ENCODE results near the gene MYO5B. TPM values are rescaled to one million over a fixed set of nuclear protein-coding genes. Genes with fewer than 3 reads are reported as not detected.
"Not testable (repeated sequence)": the region's sequence is repeated elsewhere in the genome, so short reads cannot be mapped to it uniquely, and the experiment has no call there.

The MYO5B gene
- total RNA-seq = under 0.01 and 0.87 TPM in 2 replicates

- peak in 1 of 2 donors; percentile 11 for DNase-seq (ENCODE audit: low read depth in 2 of 2)
Observed at GRCh38 chr18:50194631-50195532, at the start of gene MYO5B. Gene MYO5B (minus strand): TSS chr18:50195147. CDS start chr18:50194793, 354 bp downstream.

- not testable (repeated sequence) for DNase-seq (ENCODE audit: low read depth in 2 of 2)
Observed at GRCh38 chr18:50241768-50242167, 46.8 kb upstream of the MYO5B start.

- DNase-seq (ENCODE audit: low read depth in 2 of 2) = no peak
Observed at GRCh38 chr18:50240080-50240563, 45.2 kb upstream of the MYO5B start.

GRCh38 chr18:50232419-50232818 is 37.5 kb upstream of the MYO5B start:
- no peak for DNase-seq (ENCODE audit: low read depth in 2 of 2)

GRCh38 chr18:50231621-50232020 is 36.7 kb upstream of the MYO5B start:
- no peak for DNase-seq (ENCODE audit: low read depth in 2 of 2)

GRCh38 chr18:50220249-50220648 is 25.3 kb upstream of the MYO5B start:
- not testable (repeated sequence) for DNase-seq (ENCODE audit: low read depth in 2 of 2)

GRCh38 chr18:50218432-50219197 is 23.7 kb upstream of the MYO5B start:
- DNase-seq (ENCODE audit: low read depth in 2 of 2) = peak; percentile 43 to 66

- DNase-seq (ENCODE audit: low read depth in 2 of 2) = no peak
Observed at GRCh38 chr18:50209311-50209710, 14.4 kb upstream of the MYO5B start.

GRCh38 chr18:50207722-50208121 is 12.8 kb upstream of the MYO5B start:
- DNase-seq (ENCODE audit: low read depth in 2 of 2) = no peak

- peak; percentile 47 to 49 for DNase-seq (ENCODE audit: low read depth in 2 of 2)
Observed at GRCh38 chr18:50203801-50204604, 9.1 kb upstream of the MYO5B start.

- DNase-seq (ENCODE audit: low read depth in 2 of 2) = no peak
Observed at GRCh38 chr18:50201476-50202018, 6.6 kb upstream of the MYO5B start.

GRCh38 chr18:50199921-50200320 is 5.0 kb upstream of the MYO5B start:
- no peak for DNase-seq (ENCODE audit: low read depth in 2 of 2)

- DNase-seq (ENCODE audit: low read depth in 2 of 2) = no peak
Observed at GRCh38 chr18:50199346-50199855, 4.5 kb upstream of the MYO5B start.

- no peak for DNase-seq (ENCODE audit: low read depth in 2 of 2)
Observed at GRCh38 chr18:50196261-50196660, 1.3 kb upstream of the MYO5B start.

GRCh38 chr18:50195689-50196088 is 742 bp upstream of the MYO5B start:
- DNase-seq (ENCODE audit: low read depth in 2 of 2) = no peak

- DNase-seq (ENCODE audit: low read depth in 2 of 2) = no peak
Observed at GRCh38 chr18:50193796-50194630, 934 bp downstream of the MYO5B start.

GRCh38 chr18:50192995-50193795 is 1.8 kb downstream of the MYO5B start:
- no peak for DNase-seq (ENCODE audit: low read depth in 2 of 2)

- no peak for DNase-seq (ENCODE audit: low read depth in 2 of 2)
Observed at GRCh38 chr18:50190926-50191325, 4.0 kb downstream of the MYO5B start.

- DNase-seq (ENCODE audit: low read depth in 2 of 2) = no peak
Observed at GRCh38 chr18:50190236-50190635, 4.7 kb downstream of the MYO5B start.
